VCaP (cell line): ENCODE data around the gene NSMCE4A.

Source experiments
- H3K27ac ChIP-seq: fragments of 450-650 bp; 2 replicates; pipeline ENCODE4 v1.5.1; 2017
- CTCF ChIP-seq: fragments of 450-650 bp; conservative IDR thresholded peaks from 2 replicates; pipeline ENCODE4 v1.5.1; 2017; ENCODE audit warnings: mild to moderate bottlenecking, moderate library complexity

Gene NSMCE4A

GRCh38 chr10:122018491-122018890, 43.5 kb upstream of the NSMCE4A start:
- no peak for TF ChIP-seq CTCF
- H3K27ac ChIP-seq = peak overlapping the region; percentile 90

GRCh38 chr10:122017926-122018325, 42.9 kb upstream of the NSMCE4A start:
- H3K27ac ChIP-seq = peak overlapping the region; percentile 90

GRCh38 chr10:122014652-122015248, 39.7 kb upstream of the NSMCE4A start:
- no peak for TF ChIP-seq CTCF
- H3K27ac ChIP-seq = peak overlapping the region; percentile 58

- TF ChIP-seq CTCF = no peak
- H3K27ac ChIP-seq = no peak overlapping the region
Observed at GRCh38 chr10:122013311-122013780, 38.3 kb upstream of the NSMCE4A start.

- no peak overlapping the region for H3K27ac ChIP-seq
- TF ChIP-seq CTCF = no peak
Observed at GRCh38 chr10:122012731-122013130, 37.7 kb upstream of the NSMCE4A start.

GRCh38 chr10:122010405-122011050, 35.5 kb upstream of the NSMCE4A start:
- no peak overlapping the region for H3K27ac ChIP-seq
- TF ChIP-seq CTCF = no peak

- H3K27ac ChIP-seq = no peak overlapping the region
- no peak for TF ChIP-seq CTCF
Observed at GRCh38 chr10:122007415-122007814, 32.4 kb upstream of the NSMCE4A start.

GRCh38 chr10:122001698-122002097, 26.7 kb upstream of the NSMCE4A start:
- no peak overlapping the region for H3K27ac ChIP-seq
- no peak for TF ChIP-seq CTCF
